Measurements from ENCODE around the gene CORO2A.
A peak's percentile ranks its signal among the peaks of the same experiment; 100 is the strongest.
"Not testable (repeated sequence)": the region's sequence is repeated elsewhere in the genome, so short reads cannot be mapped to it uniquely, and the experiment has no call there.

Gene CORO2A

DNA sequence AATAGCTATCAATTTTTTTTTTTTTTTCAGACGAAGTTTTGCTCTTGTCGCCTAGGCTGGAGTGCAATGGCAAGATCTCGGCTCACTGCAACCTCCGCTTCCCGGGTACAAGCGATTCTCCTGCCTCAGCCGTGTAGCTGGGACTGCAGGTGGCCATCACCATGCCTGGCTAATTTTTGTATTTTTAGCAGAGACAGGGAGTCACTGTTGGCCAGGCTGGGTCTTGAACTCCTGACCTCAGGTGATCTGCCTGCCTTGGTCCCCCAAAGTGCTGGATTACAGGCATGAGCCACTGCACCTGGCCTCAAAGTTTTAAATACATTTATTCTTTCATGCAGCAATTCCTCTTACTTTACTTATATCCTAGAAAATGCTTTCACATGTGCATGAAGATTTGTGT, 91.0 kb downstream of the CORO2A start:
- H3K4me3 ChIP-seq (ENCODE audit: low read length): no peak overlapping the region
- no peaks in the 10 kb centered on the region for H3K9me3 ChIP-seq (ENCODE audit: insufficient read depth, low read depth, low read length)
- 96% methylated on average over 7 of the region's 7 CpGs for WGBS

DNA sequence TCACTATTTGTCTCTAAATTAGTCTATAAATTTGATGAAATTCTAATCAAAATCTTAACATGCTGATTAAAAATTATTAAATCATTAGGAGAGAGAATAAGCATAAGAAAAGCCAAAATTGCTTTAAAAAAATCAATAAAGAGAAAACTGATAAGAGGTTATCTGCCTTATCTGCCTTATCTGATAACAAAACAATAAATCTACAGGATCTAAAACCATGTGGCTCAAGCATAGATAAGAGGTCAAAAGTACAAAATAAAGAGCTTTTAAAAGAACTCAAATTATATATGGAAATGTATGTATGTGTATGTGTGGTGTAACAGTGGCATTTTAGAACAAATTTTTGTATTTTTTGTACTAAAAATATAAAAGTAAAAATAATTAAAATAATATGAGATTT, 92.0 kb downstream of the CORO2A start:
- no peaks in the 10 kb centered on the region for H3K9me3 ChIP-seq (ENCODE audit: insufficient read depth, low read depth, low read length)
- H3K4me3 ChIP-seq (ENCODE audit: low read length): no peak overlapping the region
- H3K27ac ChIP-seq (ENCODE audit: low read depth, low read length): no peak overlapping the region
- peaks cover 6% of the 10 kb centered on the region for H3K4me1 ChIP-seq (ENCODE audit: insufficient read depth, low read length)
- H3K27me3 ChIP-seq (ENCODE audit: insufficient read depth, low read length): no peaks in the 10 kb centered on the region
- H3K9ac ChIP-seq (ENCODE audit: low read depth, low read length): no peak overlapping the region
- H3K36me3 ChIP-seq (ENCODE audit: insufficient read depth, low read length): peaks cover 16% of the 10 kb centered on the region

More for the DNA sequence above, 91.0 kb downstream of the CORO2A start:
- peaks cover 16% of the 10 kb centered on the region for H3K36me3 ChIP-seq (ENCODE audit: insufficient read depth, low read length)
- no peaks in the 10 kb centered on the region for H3K27me3 ChIP-seq (ENCODE audit: insufficient read depth, low read length)
- H3K9ac ChIP-seq (ENCODE audit: low read depth, low read length): no peak overlapping the region
- H3K27ac ChIP-seq (ENCODE audit: low read depth, low read length): no peak overlapping the region
- peaks cover 6% of the 10 kb centered on the region for H3K4me1 ChIP-seq (ENCODE audit: insufficient read depth, low read length)

DNA sequence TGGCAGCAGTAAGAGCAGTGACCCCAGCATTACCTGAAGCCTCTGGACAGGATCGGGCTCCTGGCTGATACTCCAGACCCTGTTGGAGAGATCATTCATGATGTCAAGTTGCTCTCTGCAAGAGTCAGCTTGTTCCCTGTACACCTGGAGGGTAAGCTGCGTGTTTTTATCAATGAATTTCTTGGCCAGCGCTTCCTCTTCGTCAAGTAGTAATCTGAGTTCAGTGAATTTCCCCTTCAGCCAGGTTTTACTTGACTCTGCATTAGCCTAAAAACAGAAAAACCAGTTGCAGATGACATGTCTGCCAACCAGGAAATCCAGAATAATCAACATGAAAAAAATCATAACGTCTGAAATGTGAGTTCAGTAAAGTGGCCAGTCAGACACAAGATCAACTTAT, 92.5 kb downstream of the CORO2A start:
- 96% methylated on average over 5 of the region's 5 CpGs for WGBS
- H3K27me3 ChIP-seq (ENCODE audit: insufficient read depth, low read length): no peaks in the 10 kb centered on the region
- no peaks in the 10 kb centered on the region for H3K9me3 ChIP-seq (ENCODE audit: insufficient read depth, low read depth, low read length)
- H3K4me1 ChIP-seq (ENCODE audit: insufficient read depth, low read length): peaks cover 6% of the 10 kb centered on the region
- no peak overlapping the region for H3K9ac ChIP-seq (ENCODE audit: low read depth, low read length)
- H3K27ac ChIP-seq (ENCODE audit: low read depth, low read length): no peak overlapping the region
- H3K36me3 ChIP-seq (ENCODE audit: insufficient read depth, low read length): peaks cover 16% of the 10 kb centered on the region
- H3K4me3 ChIP-seq (ENCODE audit: low read length): no peak overlapping the region

DNA sequence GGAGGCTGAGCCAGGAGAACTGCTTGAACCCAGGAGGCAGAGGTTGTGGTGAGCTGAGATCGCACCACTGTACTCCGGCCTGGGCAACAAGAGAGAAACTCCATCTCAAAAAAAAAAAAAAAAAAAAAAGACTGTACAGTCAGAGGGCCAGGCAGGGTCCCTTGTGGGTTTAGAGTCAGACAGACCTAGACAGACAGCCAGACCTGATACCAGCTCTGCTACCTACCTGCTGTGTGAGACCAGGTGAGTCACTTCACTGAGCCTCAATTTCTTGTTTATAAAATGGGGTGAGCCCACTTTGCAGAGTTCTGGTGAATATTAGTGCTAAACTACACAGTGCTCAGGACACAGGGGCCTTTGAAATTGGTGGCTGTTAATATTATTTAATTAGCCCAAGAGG, 93.1 kb downstream of the CORO2A start:
- H3K9me3 ChIP-seq (ENCODE audit: insufficient read depth, low read depth, low read length): no peaks in the 10 kb centered on the region
- H3K9ac ChIP-seq (ENCODE audit: low read depth, low read length): no peak overlapping the region
- WGBS: 100% methylated on average over 2 of the region's 2 CpGs
- H3K4me1 ChIP-seq (ENCODE audit: insufficient read depth, low read length): peaks cover 6% of the 10 kb centered on the region
- H3K4me3 ChIP-seq (ENCODE audit: low read length): no peak overlapping the region
- no peak overlapping the region for H3K27ac ChIP-seq (ENCODE audit: low read depth, low read length)
- H3K27me3 ChIP-seq (ENCODE audit: insufficient read depth, low read length): no peaks in the 10 kb centered on the region
- H3K36me3 ChIP-seq (ENCODE audit: insufficient read depth, low read length): peaks cover 16% of the 10 kb centered on the region

DNA sequence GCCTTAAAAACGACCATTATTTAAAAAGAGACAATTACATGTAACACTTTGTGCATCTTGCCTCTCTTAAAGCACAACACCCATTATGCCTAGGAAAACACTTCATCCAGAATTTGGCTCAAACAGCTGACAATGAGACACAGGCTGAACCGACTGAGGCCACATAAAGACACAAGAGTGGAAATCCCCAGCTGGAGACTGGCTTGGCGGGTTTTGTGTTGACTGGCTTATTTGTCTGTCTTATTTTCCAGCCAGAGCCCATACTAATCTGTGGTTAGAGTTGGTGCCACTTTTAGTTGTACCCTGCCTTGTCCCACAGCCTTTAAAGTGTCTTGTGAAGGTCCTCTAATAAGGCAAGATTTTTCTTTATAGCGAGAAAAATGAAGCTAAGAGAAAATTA, 94.6 kb downstream of the CORO2A start:
- Histone ChIP-seq H3K9me3 (ENCODE audit: insufficient read depth, low read depth, low read length) (no peaks in the 10 kb centered on the region), H3K27me3 (ENCODE audit: insufficient read depth, low read length) (no peaks in the 10 kb centered on the region), H3K4me3 (ENCODE audit: low read length) (no peak overlapping the region), H3K27ac (ENCODE audit: low read depth, low read length) (no peak overlapping the region), H3K9ac (ENCODE audit: low read depth, low read length) (no peak overlapping the region), H3K4me1 (ENCODE audit: insufficient read depth, low read length) (peaks cover 6% of the 10 kb centered on the region), H3K36me3 (ENCODE audit: insufficient read depth, low read length) (peaks cover 16% of the 10 kb centered on the region)
- WGBS: 89% methylated on average over 4 of the region's 4 CpGs

DNA sequence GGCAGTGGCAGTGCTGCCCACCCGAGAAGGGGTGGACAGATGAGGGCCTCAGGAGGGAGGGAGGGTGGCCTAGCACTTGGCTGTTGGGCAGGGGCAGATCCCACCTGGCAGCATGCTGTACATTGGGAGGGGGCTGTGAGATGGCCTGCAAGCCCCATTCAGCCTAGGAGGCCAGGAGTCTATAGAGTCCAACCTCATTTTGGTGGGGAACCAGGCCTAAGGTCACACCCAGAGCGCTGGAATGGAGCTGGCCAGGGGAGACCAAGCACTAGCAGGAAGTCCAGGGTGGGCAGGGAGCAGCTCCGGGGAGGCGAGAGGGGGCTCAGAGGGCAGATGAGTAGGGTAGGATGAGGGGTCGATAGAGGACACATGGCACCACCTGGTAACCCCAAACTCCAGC, 96.3 kb downstream of the CORO2A start:
- Histone ChIP-seq H3K9me3 (ENCODE audit: insufficient read depth, low read depth, low read length) (no peaks in the 10 kb centered on the region), H3K27me3 (ENCODE audit: insufficient read depth, low read length) (no peaks in the 10 kb centered on the region), H3K27ac (ENCODE audit: low read depth, low read length) (no peak overlapping the region), H3K4me3 (ENCODE audit: low read length) (no peak overlapping the region), H3K36me3 (ENCODE audit: insufficient read depth, low read length) (peaks cover 16% of the 10 kb centered on the region), H3K4me1 (ENCODE audit: insufficient read depth, low read length) (peaks cover 17% of the 10 kb centered on the region), H3K9ac (ENCODE audit: low read depth, low read length) (no peak overlapping the region)
- WGBS: 93% methylated on average over 5 of the region's 5 CpGs

DNA sequence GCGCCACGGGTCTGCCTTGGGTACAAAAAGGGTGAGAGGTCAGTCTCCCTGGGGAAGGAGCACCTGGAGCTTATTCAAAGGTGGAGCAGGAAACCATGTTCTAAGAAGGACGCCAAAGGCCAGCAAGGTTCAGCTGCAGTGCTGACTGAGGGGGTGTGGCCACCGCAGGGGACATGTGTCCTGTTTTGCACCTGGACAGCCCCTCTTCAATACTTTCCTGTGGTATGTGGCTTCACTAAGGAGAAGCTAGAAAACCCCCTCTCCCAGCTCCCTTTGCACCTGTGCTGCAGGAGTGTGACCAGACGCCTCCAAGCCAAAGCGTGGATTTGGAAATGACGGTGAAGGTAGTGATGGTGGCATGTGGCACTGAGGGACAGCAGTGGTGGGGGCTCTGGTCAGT, 97.0 kb downstream of the CORO2A start:
- Histone ChIP-seq H3K27ac (ENCODE audit: low read depth, low read length) (no peak overlapping the region), H3K4me3 (ENCODE audit: low read length) (no peak overlapping the region), H3K9ac (ENCODE audit: low read depth, low read length) (no peak overlapping the region), H3K4me1 (ENCODE audit: insufficient read depth, low read length) (peaks cover 20% of the 10 kb centered on the region), H3K9me3 (ENCODE audit: insufficient read depth, low read depth, low read length) (no peaks in the 10 kb centered on the region), H3K27me3 (ENCODE audit: insufficient read depth, low read length) (no peaks in the 10 kb centered on the region), H3K36me3 (ENCODE audit: insufficient read depth, low read length) (peaks cover 16% of the 10 kb centered on the region)
- WGBS: 94% methylated on average over 7 of the region's 7 CpGs

DNA sequence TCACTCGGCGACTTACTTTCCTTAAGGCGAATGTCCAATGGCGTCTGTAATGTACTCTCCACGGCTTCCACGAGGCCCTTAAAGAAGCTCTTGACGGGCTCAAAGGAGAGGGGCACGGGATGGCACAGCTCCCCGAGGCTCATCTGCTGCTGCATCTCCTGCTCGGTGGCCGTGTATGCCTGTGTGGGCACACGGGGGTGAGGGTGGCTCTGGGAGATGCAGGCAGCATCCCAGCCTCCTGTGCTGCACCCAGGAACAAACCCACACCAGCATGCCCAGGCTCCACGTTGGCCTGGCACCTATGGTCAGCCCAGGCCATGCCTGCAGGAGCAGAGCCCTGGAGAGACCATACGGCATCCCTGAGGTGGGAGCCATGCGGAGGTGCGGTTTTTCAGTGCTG, 97.6 kb downstream of the CORO2A start:
- Histone ChIP-seq H3K36me3 (ENCODE audit: insufficient read depth, low read length) (peaks cover 16% of the 10 kb centered on the region), H3K4me1 (ENCODE audit: insufficient read depth, low read length) (peaks cover 25% of the 10 kb centered on the region), H3K9me3 (ENCODE audit: insufficient read depth, low read depth, low read length) (no peaks in the 10 kb centered on the region), H3K9ac (ENCODE audit: low read depth, low read length) (no peak overlapping the region), H3K27me3 (ENCODE audit: insufficient read depth, low read length) (no peaks in the 10 kb centered on the region), H3K27ac (ENCODE audit: low read depth, low read length) (no peak overlapping the region), H3K4me3 (ENCODE audit: low read length) (no peak overlapping the region)
- 95% methylated on average over 16 of the region's 16 CpGs for WGBS

DNA sequence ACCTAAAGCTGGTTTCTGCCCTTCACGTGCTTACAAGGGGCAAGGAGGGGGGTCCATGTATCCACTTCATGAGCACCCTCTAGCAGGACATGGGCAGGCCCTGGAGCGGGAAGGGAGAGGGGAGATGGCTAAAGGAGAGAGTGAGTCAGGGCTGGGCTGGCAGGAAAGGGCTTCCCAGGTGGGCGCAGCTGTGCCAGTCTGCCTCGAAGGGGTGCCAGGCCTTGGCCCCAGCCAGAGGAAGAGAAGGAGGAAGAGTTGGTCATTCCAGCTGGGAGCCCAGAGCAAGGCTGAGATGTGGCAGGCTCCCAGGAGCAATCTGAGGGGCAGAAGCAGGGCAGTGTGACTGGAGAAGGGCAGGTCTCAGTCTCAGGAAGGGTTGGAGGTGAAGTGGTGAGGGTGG, 98.1 kb downstream of the CORO2A start:
- H3K36me3 ChIP-seq (ENCODE audit: insufficient read depth, low read length): peaks cover 11% of the 10 kb centered on the region; the same call in 1 of the 2 replicates
- WGBS: 92% methylated on average over 4 of the region's 4 CpGs
- peaks cover 31% of the 10 kb centered on the region for H3K4me1 ChIP-seq (ENCODE audit: insufficient read depth, low read length)
- no peaks in the 10 kb centered on the region for H3K9me3 ChIP-seq (ENCODE audit: insufficient read depth, low read depth, low read length)
- H3K4me3 ChIP-seq (ENCODE audit: low read length): no peak overlapping the region
- H3K9ac ChIP-seq (ENCODE audit: low read depth, low read length): no peak overlapping the region
- H3K27me3 ChIP-seq (ENCODE audit: insufficient read depth, low read length): no peaks in the 10 kb centered on the region
- no peak overlapping the region for H3K27ac ChIP-seq (ENCODE audit: low read depth, low read length)

DNA sequence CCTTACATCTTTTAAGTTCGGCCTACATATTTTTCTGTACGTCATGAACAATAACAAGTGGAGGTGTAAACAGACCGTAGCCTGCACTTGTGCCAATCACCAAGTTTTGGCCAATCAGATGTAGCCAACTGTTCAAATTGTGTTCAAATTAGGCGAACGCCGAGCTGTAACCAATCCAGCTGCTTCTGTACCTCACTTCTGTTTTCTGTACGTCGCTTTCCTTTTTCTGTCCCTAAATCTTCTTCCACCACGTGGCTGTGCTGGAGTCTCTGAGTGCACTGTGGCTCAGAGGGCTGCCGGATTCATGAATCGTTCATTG, 99.9 kb downstream of the CORO2A start:
- no peak overlapping the region for H3K9ac ChIP-seq (ENCODE audit: low read depth, low read length)
- H3K9me3 ChIP-seq (ENCODE audit: insufficient read depth, low read depth, low read length): no peaks in the 10 kb centered on the region
- WGBS: 88% methylated on average over 11 of the region's 11 CpGs
- no peaks in the 10 kb centered on the region for H3K27me3 ChIP-seq (ENCODE audit: insufficient read depth, low read length)
- H3K36me3 ChIP-seq (ENCODE audit: insufficient read depth, low read length): peaks cover 5% of the 10 kb centered on the region; the same call in 1 of the 2 replicates
- no peak overlapping the region for H3K27ac ChIP-seq (ENCODE audit: low read depth, low read length)
- H3K4me1 ChIP-seq (ENCODE audit: insufficient read depth, low read length): peaks cover 31% of the 10 kb centered on the region
- H3K4me3 ChIP-seq (ENCODE audit: low read length): no peak overlapping the region

DNA sequence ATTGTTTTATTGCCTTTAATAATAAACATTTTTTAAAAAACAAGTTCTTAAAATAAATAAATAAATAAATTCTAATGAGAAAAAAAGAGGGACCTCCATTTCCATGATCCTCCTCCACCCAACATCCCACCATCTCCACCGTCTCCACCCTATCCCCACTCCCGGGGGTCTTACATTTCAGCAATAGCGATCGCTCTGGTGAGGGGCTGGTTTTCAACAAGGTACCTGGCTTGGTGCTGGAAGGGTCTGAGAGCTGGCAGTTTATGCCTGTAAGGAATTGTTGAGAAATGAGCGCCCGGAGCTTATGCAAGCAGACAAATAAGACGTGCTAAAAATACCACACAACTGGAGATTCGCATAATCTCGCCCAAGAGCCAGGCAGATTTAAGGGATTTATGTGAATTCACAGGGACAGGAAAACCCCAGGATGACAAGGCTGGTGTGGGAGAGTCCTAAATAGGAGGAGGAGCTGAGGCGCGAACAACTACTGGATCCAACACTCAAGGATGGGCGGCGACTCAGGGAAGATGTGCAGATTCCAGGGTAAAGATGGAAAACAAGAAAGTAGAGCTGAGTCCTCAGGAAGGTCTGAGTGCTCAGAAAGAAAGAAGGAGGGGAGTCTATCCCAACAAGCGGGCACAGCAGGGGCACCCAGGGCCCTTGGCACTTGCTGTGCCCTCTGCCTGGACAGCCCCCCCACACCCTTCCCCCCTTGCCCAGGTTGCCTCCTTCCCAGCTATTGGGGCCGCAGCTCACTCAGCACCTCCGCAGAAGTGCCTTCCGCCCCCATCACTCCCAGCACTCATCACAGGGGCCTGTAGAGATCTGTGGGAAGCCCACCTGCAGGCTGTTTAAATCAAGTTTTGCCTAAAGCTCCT, 100.5 kb downstream of the CORO2A start:
- peak overlapping the region; percentile 51; the same call in 1 of the 2 replicates for H3K27ac ChIP-seq (ENCODE audit: low read depth, low read length)
- H3K4me1 ChIP-seq (ENCODE audit: insufficient read depth, low read length): peaks cover 31% of the 10 kb centered on the region
- no peaks in the 10 kb centered on the region for H3K36me3 ChIP-seq (ENCODE audit: insufficient read depth, low read length)
- H3K4me3 ChIP-seq (ENCODE audit: low read length): peak overlapping the region; percentile 39
- WGBS: 52% methylated on average over 16 of the region's 17 CpGs
- no peaks in the 10 kb centered on the region for H3K27me3 ChIP-seq (ENCODE audit: insufficient read depth, low read length)
- H3K9me3 ChIP-seq (ENCODE audit: insufficient read depth, low read depth, low read length): no peaks in the 10 kb centered on the region
- no peak overlapping the region for H3K9ac ChIP-seq (ENCODE audit: low read depth, low read length)

DNA sequence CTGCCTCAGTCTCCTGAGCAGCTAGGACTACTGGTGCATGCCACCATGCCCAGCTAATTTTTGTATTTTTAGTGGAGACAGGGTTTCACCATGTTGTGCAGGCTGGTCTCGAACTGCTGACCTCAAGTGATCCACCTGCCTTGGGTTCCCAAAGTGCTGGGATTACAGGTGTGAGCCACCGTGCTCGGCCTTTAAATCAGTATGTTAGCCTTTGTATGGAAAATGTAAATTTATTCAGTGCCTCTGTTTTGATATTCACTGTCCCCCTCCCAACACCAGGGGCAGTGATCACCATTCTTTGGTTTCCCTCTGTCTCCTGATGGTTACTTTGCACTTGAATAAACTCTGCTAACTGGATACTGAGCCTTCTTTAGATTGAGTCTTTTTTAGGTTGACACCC, 101.8 kb downstream of the CORO2A start:
- not testable (repeated sequence) for H3K27me3 ChIP-seq (ENCODE audit: insufficient read depth, low read length); H3K27ac ChIP-seq (ENCODE audit: low read depth, low read length); H3K9ac ChIP-seq (ENCODE audit: low read depth, low read length); H3K36me3 ChIP-seq (ENCODE audit: insufficient read depth, low read length); H3K9me3 ChIP-seq (ENCODE audit: insufficient read depth, low read depth, low read length)
- peaks cover 41% of the 10 kb centered on the region for H3K4me1 ChIP-seq (ENCODE audit: insufficient read depth, low read length)
- H3K4me3 ChIP-seq (ENCODE audit: low read length): peak overlapping the region; percentile 1; the same call in 1 of the 2 replicates
- 31% methylated on average over 3 of the region's 3 CpGs for WGBS
